Measurements from ENCODE around the gene BHMT.

DNA sequence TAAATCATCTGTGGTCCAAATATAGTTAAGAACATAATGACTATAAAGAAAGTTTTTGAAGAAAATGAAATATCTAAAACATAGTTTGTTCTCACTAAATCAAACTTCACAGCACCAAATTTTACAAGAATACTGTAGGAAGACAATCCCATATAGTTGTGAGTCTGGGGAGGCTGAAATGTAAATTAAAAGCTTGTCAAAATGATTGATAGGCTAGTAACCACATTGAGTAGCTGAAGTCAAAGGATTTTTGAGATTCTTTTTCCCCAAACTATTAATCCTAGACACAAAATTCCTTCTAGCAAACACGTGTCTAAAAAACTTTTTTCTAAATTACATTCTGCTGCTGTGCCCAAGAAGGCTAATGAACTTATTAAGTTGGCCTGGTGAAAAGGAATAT is 13.0 kb downstream of the BHMT start:
- no peak for TF ChIP-seq POLR2A (IDR thresholded peaks at IDR 0.05; ENCODE audit: low read length)
- TF ChIP-seq GATA1 (IDR thresholded peaks at IDR 0.05; ENCODE audit: low read depth, low read length), result no peak

Measured in erythroblast (primary cell).